ENCODE measurements around the gene EPS15.
"Not testable (repeated sequence)": the region's sequence is repeated elsewhere in the genome, so short reads cannot be mapped to it uniquely, and the experiment has no call there.

EPS15 gene

GRCh38 chr1:51445351-51446090, 73.5 kb downstream of the EPS15 start:
- peaks cover 7 to 8% of the 10 kb centered on the region in 2 donors for H3K36me3 ChIP-seq (ENCODE audit: control insufficient read depth in 2 of 2, insufficient read depth in 2 of 2, low read length in 2 of 2)
- no peak overlapping the region for H3K27ac ChIP-seq (ENCODE audit: low read depth in 2 of 2, low read length in 2 of 2)
- H3K4me1 ChIP-seq (ENCODE audit: control insufficient read depth in 2 of 2, insufficient read depth in 2 of 2, low read length in 2 of 2): no peaks in the 10 kb centered on the region

GRCh38 chr1:51444534-51445192, 74.4 kb downstream of the EPS15 start:
- H3K36me3 ChIP-seq (ENCODE audit: control insufficient read depth in 2 of 2, insufficient read depth in 2 of 2, low read length in 2 of 2): peaks cover 4 to 11% of the 10 kb centered on the region in 2 donors
- no peaks in the 10 kb centered on the region for H3K9me3 ChIP-seq (ENCODE audit: control insufficient read depth in 2 of 2, low read length in 2 of 2)
- H3K4me1 ChIP-seq (ENCODE audit: control insufficient read depth in 2 of 2, insufficient read depth in 2 of 2, low read length in 2 of 2): no peaks in the 10 kb centered on the region
- no peak overlapping the region for H3K4me3 ChIP-seq (ENCODE audit: low read length in 2 of 2)
- H3K27ac ChIP-seq (ENCODE audit: low read depth in 2 of 2, low read length in 2 of 2): no peak overlapping the region
- no peak overlapping the region for H3K9ac ChIP-seq (ENCODE audit: low read depth in 1 of 2, low read length in 2 of 2)
- H3K27me3 ChIP-seq (ENCODE audit: control insufficient read depth in 2 of 2, insufficient read depth in 2 of 2, low read length in 2 of 2): no peaks in the 10 kb centered on the region

More at GRCh38 chr1:51445351-51446090, 73.5 kb downstream of the EPS15 start:
- Histone ChIP-seq H3K9me3 (ENCODE audit: control insufficient read depth in 2 of 2, low read length in 2 of 2) (no peaks in the 10 kb centered on the region), H3K9ac (ENCODE audit: low read depth in 1 of 2, low read length in 2 of 2) (no peak overlapping the region), H3K4me3 (ENCODE audit: low read length in 2 of 2) (no peak overlapping the region), H3K27me3 (ENCODE audit: control insufficient read depth in 2 of 2, insufficient read depth in 2 of 2, low read length in 2 of 2) (no peaks in the 10 kb centered on the region)

- peaks cover 4 to 15% of the 10 kb centered on the region in 2 donors for H3K36me3 ChIP-seq (ENCODE audit: control insufficient read depth in 2 of 2, insufficient read depth in 2 of 2, low read length in 2 of 2)
- H3K27ac ChIP-seq (ENCODE audit: low read depth in 2 of 2, low read length in 2 of 2): no peak overlapping the region
- H3K4me3 ChIP-seq (ENCODE audit: low read length in 2 of 2): no peak overlapping the region
- no peaks in the 10 kb centered on the region for H3K4me1 ChIP-seq (ENCODE audit: control insufficient read depth in 2 of 2, insufficient read depth in 2 of 2, low read length in 2 of 2)
- no peak overlapping the region for H3K9ac ChIP-seq (ENCODE audit: low read depth in 1 of 2, low read length in 2 of 2)
- no peaks in the 10 kb centered on the region for H3K27me3 ChIP-seq (ENCODE audit: control insufficient read depth in 2 of 2, insufficient read depth in 2 of 2, low read length in 2 of 2)
- H3K9me3 ChIP-seq (ENCODE audit: control insufficient read depth in 2 of 2, low read length in 2 of 2): no peaks in the 10 kb centered on the region
These were observed 75.0 kb downstream of the EPS15 start for GRCh38 chr1:51444096-51444495.

DNA sequence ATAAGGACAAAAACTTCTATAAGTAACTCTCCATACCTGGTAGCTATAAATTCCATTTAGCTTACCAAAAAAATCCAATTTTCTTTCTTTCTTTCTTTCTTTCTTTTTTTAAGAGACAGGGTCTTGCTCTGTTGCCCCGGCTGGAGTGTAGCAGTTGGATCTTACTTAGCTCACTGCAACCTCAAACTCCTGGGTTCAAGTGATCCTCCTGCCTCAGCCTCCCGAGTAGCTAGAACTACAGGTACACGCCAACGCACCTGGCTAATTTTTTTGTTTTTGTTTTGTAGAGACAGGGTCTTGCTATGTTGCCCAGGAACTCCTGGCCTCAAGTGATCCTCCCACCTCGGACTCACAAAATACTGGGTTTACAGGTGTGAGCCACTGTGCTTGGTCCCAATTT, 75.5 kb downstream of the EPS15 start:
- no peaks in the 10 kb centered on the region for H3K4me1 ChIP-seq (ENCODE audit: control insufficient read depth in 2 of 2, insufficient read depth in 2 of 2, low read length in 2 of 2)
- no peak overlapping the region for H3K27ac ChIP-seq (ENCODE audit: low read depth in 2 of 2, low read length in 2 of 2)
- peaks cover 4 to 15% of the 10 kb centered on the region in 2 donors for H3K36me3 ChIP-seq (ENCODE audit: control insufficient read depth in 2 of 2, insufficient read depth in 2 of 2, low read length in 2 of 2)
- no peak overlapping the region for H3K9ac ChIP-seq (ENCODE audit: low read depth in 1 of 2, low read length in 2 of 2)
- no peaks in the 10 kb centered on the region for H3K27me3 ChIP-seq (ENCODE audit: control insufficient read depth in 2 of 2, insufficient read depth in 2 of 2, low read length in 2 of 2)
- H3K9me3 ChIP-seq (ENCODE audit: control insufficient read depth in 2 of 2, low read length in 2 of 2): no peaks in the 10 kb centered on the region
- no peak overlapping the region for H3K4me3 ChIP-seq (ENCODE audit: low read length in 2 of 2)

DNA sequence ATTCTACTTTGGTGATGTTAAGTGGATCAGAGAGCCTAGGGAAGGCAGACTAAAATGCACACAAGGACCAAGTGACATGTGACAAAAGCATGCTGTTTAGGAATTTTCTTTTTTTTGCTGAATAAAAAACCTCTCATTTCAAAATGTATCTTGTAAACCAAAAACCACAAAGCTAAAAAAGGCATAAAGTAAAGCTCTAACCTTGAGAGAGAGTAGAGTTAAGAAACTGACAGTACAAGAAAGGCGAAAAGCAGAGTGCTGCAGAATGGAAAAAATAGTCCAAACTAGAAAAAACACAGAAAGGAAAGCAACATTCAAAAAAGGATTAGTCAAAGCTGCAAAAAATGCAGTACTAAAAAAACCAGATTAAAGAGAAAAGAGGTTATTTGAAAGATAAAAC, 76.5 kb downstream of the EPS15 start:
- peaks cover 4 to 15% of the 10 kb centered on the region in 2 donors for H3K36me3 ChIP-seq (ENCODE audit: control insufficient read depth in 2 of 2, insufficient read depth in 2 of 2, low read length in 2 of 2)
- no peaks in the 10 kb centered on the region for H3K27me3 ChIP-seq (ENCODE audit: control insufficient read depth in 2 of 2, insufficient read depth in 2 of 2, low read length in 2 of 2)
- H3K4me3 ChIP-seq (ENCODE audit: low read length in 2 of 2): no peak overlapping the region
- no peak overlapping the region for H3K9ac ChIP-seq (ENCODE audit: low read depth in 1 of 2, low read length in 2 of 2)
- no peak overlapping the region for H3K27ac ChIP-seq (ENCODE audit: low read depth in 2 of 2, low read length in 2 of 2)
- H3K4me1 ChIP-seq (ENCODE audit: control insufficient read depth in 2 of 2, insufficient read depth in 2 of 2, low read length in 2 of 2): no peaks in the 10 kb centered on the region
- H3K9me3 ChIP-seq (ENCODE audit: control insufficient read depth in 2 of 2, low read length in 2 of 2): no peaks in the 10 kb centered on the region

GRCh38 chr1:51442198-51442597, 76.9 kb downstream of the EPS15 start:
- Histone ChIP-seq H3K4me1 (ENCODE audit: control insufficient read depth in 2 of 2, insufficient read depth in 2 of 2, low read length in 2 of 2) (no peaks in the 10 kb centered on the region), H3K27me3 (ENCODE audit: control insufficient read depth in 2 of 2, insufficient read depth in 2 of 2, low read length in 2 of 2) (no peaks in the 10 kb centered on the region), H3K4me3 (ENCODE audit: low read length in 2 of 2) (no peak overlapping the region), H3K9me3 (ENCODE audit: control insufficient read depth in 2 of 2, low read length in 2 of 2) (no peaks in the 10 kb centered on the region), H3K9ac (ENCODE audit: low read depth in 1 of 2, low read length in 2 of 2) (no peak overlapping the region), H3K36me3 (ENCODE audit: control insufficient read depth in 2 of 2, insufficient read depth in 2 of 2, low read length in 2 of 2) (peaks cover 4 to 15% of the 10 kb centered on the region in 2 donors), H3K27ac (ENCODE audit: low read depth in 2 of 2, low read length in 2 of 2) (no peak overlapping the region)

GRCh38 chr1:51439895-51440294, 79.2 kb downstream of the EPS15 start:
- Histone ChIP-seq H3K36me3 (ENCODE audit: control insufficient read depth in 2 of 2, insufficient read depth in 2 of 2, low read length in 2 of 2) (peaks cover 9 to 10% of the 10 kb centered on the region in 2 donors), H3K27ac (ENCODE audit: low read depth in 2 of 2, low read length in 2 of 2) (no peak overlapping the region)

DNA sequence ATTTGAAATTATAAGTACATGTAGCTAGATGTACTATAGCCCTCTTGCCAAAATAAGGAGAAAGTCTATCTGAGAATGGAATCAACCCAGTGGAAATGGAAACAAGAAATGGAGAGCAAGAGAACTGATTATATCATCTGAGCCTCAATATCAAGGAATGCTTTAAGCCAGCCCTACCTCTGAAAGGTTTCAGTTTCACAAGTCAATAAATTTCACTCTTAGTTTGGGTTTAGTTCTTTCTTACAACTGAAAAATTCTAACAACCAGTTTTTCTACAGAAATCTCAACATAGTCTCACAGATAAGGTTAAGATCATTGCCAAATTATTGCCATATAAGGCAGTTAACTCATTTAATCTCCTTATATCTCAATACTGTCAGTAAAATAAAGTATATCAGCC, 80.0 kb downstream of the EPS15 start:
- no peak overlapping the region for H3K4me3 ChIP-seq (ENCODE audit: low read length in 2 of 2)
- H3K4me1 ChIP-seq (ENCODE audit: control insufficient read depth in 2 of 2, insufficient read depth in 2 of 2, low read length in 2 of 2): peaks cover 0 to under 1% of the 10 kb centered on the region in 2 donors
- H3K9me3 ChIP-seq (ENCODE audit: control insufficient read depth in 2 of 2, low read length in 2 of 2): no peaks in the 10 kb centered on the region
- H3K27me3 ChIP-seq (ENCODE audit: control insufficient read depth in 2 of 2, insufficient read depth in 2 of 2, low read length in 2 of 2): no peaks in the 10 kb centered on the region
- H3K36me3 ChIP-seq (ENCODE audit: control insufficient read depth in 2 of 2, insufficient read depth in 2 of 2, low read length in 2 of 2): peaks cover 5 to 8% of the 10 kb centered on the region in 2 donors
- H3K27ac ChIP-seq (ENCODE audit: low read depth in 2 of 2, low read length in 2 of 2): no peak overlapping the region
- no peak overlapping the region for H3K9ac ChIP-seq (ENCODE audit: low read depth in 1 of 2, low read length in 2 of 2)

More at GRCh38 chr1:51439895-51440294, 79.2 kb downstream of the EPS15 start:
- no peaks in the 10 kb centered on the region for H3K27me3 ChIP-seq (ENCODE audit: control insufficient read depth in 2 of 2, insufficient read depth in 2 of 2, low read length in 2 of 2)
- H3K9ac ChIP-seq (ENCODE audit: low read depth in 1 of 2, low read length in 2 of 2): no peak overlapping the region
- H3K4me1 ChIP-seq (ENCODE audit: control insufficient read depth in 2 of 2, insufficient read depth in 2 of 2, low read length in 2 of 2): no peaks in the 10 kb centered on the region
- no peaks in the 10 kb centered on the region for H3K9me3 ChIP-seq (ENCODE audit: control insufficient read depth in 2 of 2, low read length in 2 of 2)
- H3K4me3 ChIP-seq (ENCODE audit: low read length in 2 of 2): no peak overlapping the region

- H3K9ac ChIP-seq (ENCODE audit: low read depth in 1 of 2, low read length in 2 of 2); H3K4me1 ChIP-seq (ENCODE audit: control insufficient read depth in 2 of 2, insufficient read depth in 2 of 2, low read length in 2 of 2); H3K27me3 ChIP-seq (ENCODE audit: control insufficient read depth in 2 of 2, insufficient read depth in 2 of 2, low read length in 2 of 2); H3K4me3 ChIP-seq (ENCODE audit: low read length in 2 of 2); H3K9me3 ChIP-seq (ENCODE audit: control insufficient read depth in 2 of 2, low read length in 2 of 2); H3K27ac ChIP-seq (ENCODE audit: low read depth in 2 of 2, low read length in 2 of 2): not testable (repeated sequence)
- peaks cover 11 to 14% of the 10 kb centered on the region in 2 donors for H3K36me3 ChIP-seq (ENCODE audit: control insufficient read depth in 2 of 2, insufficient read depth in 2 of 2, low read length in 2 of 2)
These were observed 81.7 kb downstream of the EPS15 start for GRCh38 chr1:51437391-51437790.

- H3K36me3 ChIP-seq (ENCODE audit: control insufficient read depth in 2 of 2, insufficient read depth in 2 of 2, low read length in 2 of 2): peaks cover 14 to 16% of the 10 kb centered on the region in 2 donors
These were observed 83.2 kb downstream of the EPS15 start for GRCh38 chr1:51435878-51436277.

More at GRCh38 chr1:51435878-51436277, 83.2 kb downstream of the EPS15 start:
- Histone ChIP-seq H3K27me3 (ENCODE audit: control insufficient read depth in 2 of 2, insufficient read depth in 2 of 2, low read length in 2 of 2) (no peaks in the 10 kb centered on the region), H3K27ac (ENCODE audit: low read depth in 2 of 2, low read length in 2 of 2) (no peak overlapping the region), H3K4me1 (ENCODE audit: control insufficient read depth in 2 of 2, insufficient read depth in 2 of 2, low read length in 2 of 2) (peaks cover 0 to 3% of the 10 kb centered on the region in 2 donors), H3K4me3 (ENCODE audit: low read length in 2 of 2) (no peak overlapping the region), H3K9me3 (ENCODE audit: control insufficient read depth in 2 of 2, low read length in 2 of 2) (no peaks in the 10 kb centered on the region), H3K9ac (ENCODE audit: low read depth in 1 of 2, low read length in 2 of 2) (no peak overlapping the region)
